HG02571 (cell line): Measurements from ENCODE around the gene MEA1.

ENCODE experiments used
- ATAC-seq: cut with Tn5 transposase; IDR thresholded peaks from one replicate; pipeline ENCODE4 v1.9.1; 2021; ENCODE audit warnings: mild to moderate bottlenecking, moderate library complexity; ENCODE audit not compliant: unreplicated experiment

MEA1 gene

DNA sequence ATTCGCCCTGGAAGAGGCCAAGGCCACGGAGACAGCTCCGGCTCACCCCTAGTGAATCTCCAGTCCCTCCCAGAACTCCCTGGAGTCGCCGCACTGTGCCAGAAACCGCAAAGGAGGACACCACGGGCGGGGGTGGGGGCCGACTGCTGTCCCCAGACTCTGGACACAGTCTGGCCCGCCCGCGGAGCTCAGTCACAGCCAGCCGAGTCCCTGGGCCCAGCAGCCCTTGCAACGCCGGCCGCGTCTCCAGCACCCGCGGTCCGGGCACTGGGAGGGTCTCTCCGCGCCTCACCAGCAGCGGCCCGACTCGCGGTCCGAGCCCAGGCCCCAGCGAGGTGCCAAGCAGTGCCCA lies 35.3 kb downstream of the MEA1 start:
- ATAC-seq = peak; percentile 23

DNA sequence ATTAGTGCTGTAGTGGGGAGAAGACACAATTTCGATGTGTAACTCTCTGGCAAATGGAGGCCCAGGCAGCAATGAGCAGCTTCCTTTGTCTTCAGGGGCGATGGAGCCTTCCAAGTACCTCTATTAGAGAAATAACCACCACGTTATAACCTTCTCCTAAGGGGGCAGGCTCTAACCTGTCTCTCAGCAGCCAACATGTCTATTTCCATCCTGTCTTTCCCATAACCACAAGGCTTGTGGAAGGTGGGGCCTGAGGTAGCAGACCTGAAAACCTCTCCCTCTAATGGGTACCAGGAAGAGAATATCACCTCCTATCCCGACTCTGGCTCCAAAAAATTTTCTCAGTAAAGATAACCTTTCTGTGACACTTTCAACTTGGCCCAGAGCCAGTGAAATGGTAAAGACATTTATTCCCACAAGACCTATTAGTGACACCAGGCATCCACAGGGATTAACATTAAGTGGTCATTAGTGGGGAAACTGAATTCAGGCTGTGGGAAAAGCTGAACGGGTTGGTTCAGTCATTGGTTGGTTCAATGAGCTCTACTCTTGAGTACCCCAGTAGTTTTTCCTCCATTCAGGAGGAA lies 38.7 kb downstream of the MEA1 start:
- no peak for ATAC-seq

DNA sequence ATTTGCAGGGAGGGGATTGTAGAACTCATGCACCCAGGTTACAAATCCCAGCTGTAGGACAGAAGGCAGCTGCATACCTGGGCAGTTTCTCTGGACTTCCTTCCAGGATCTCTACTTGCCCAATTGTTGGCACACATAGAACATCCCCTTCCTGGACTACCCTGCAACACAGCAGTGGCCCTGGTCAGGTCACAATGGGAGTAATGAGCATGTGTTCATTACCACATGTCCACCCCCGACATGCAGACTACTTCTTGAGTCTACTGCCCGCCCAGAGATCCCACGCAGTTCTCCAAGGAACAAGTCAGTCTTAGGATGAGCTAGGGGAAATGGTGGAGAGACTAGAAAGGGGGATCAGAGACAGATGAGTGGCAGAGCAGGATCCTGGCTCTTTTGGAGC lies 39.8 kb downstream of the MEA1 start:
- no peak for ATAC-seq

DNA sequence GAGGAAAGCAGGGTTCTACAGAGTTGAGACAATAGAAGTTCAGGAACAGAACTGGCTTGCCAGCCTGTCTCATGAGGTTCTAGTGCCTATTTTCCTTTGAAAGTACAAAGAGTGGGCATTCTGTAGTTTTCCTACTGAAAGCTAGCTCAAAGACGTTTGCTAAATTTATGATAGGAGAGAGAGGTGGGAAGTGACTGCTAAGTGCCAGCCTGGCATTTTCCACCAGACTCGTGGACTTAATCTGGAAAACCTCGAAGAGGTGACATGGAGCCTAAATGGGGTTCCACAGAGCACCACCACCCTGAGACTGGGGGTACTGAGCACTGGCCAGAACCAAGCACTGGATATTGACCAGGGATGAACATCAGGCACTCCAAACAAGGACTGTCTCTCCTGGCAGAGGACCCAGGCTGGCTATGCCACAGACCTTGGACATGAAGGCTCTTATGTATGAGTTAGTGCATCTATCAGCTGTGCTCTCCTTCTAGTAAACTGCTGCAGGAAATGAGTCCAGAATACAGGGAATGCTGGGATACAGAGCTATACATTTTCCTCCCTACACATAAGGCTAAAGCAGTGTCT lies 41.9 kb downstream of the MEA1 start:
- no peak for ATAC-seq

GRCh38 chr6:42970871-42971612 lies 42.7 kb downstream of the MEA1 start:
- no peak for ATAC-seq

- ATAC-seq = no peak
Observed at GRCh38 chr6:42969934-42970333, 43.8 kb downstream of the MEA1 start.

GRCh38 chr6:42969431-42969830 lies 44.3 kb downstream of the MEA1 start:
- no peak for ATAC-seq

GRCh38 chr6:42968783-42969182 lies 45.0 kb downstream of the MEA1 start:
- no peak for ATAC-seq

- no peak for ATAC-seq
Observed at GRCh38 chr6:42968126-42968701, 45.5 kb downstream of the MEA1 start.

DNA sequence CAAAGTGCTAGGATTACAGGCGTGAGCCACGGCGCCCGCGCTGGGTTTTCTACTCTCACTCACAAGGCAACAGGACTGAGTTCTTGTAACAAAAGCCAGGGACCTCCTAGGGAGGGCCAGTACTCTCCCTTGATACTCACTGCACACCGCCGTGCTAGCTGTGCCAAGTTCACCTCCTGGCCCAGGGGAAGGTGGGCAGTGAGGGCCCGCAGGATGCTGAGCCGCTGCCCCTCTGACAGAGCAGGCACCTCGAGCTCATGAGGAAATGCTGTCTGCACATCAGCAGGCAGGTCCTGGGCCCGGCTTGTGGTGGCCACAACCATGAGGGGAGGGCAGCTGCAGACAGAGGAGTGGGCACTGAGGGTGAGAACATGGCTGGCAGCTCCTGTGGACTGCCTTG lies 46.5 kb downstream of the MEA1 start:
- ATAC-seq = no peak

- ATAC-seq = no peak
Observed at GRCh38 chr6:42966571-42966970, 47.2 kb downstream of the MEA1 start.

DNA sequence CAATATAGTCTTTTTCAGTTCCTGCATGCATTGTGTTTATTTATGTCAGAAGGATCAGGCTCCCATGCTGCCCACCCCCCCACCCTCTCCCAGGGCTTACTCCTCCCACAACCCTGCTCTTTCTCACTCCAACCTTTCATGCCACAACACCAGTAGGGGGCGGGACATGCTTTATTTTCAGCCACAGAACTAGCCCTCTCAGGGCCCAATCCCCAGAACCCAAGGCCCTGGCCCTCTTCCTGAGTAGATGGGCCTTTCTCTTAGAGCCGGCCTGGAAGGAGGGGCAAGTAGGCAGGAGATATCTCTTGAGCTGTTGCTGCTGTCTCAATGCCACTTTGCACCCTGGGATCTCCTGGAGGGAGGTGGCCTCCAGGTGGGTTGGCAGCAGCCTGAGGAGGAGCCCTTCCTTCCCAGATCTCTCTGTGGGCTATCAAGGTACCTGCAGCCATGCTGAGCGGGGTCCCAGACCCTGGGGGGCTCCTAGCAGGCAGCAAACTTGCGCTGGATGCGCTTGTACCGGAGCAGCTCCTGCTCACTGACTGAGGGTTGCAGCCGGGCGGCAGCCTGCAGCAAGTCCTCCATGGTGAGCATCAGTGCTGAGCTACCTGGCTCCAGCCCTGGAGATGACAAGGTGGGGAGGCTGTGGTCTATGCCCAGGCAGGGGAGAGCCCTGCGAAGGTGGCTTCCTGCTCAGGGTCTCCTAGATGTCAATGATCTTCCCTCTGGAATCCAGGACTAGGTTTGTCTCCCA lies 49.7 kb downstream of the MEA1 start:
- ATAC-seq = no peak

DNA sequence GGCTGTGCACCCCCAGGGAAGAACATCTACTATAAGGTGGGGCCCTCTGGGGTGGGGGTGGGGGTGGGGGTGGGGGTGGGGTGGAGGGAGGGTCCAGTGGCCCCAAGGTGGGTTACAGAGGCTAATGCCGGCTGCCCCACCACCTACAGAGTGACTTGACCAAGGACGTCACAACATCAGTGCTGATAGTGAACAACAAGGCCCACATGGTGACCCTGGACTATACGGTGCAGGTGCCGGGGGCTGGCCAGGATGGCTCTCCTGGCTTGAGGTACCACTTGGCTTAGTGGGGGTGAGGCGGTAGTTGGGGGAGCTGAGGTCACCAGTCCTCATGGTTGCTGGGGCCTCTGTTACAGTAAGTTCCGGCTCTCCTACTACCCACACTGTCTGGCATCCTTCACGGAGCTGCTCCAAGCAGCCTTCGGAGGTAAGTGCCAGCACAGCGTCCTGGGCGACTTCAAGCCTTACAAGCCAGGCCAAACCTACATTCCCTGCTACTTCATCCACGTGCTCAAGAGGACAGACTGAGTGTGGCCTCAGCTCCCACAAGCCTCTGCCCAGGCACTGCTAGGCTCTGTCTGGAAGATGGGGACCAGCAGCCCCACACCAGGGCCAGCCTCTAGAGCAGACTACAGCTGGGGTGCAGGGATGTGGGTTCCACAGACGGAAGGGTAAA lies 50.4 kb downstream of the MEA1 start:
- no peak for ATAC-seq

DNA sequence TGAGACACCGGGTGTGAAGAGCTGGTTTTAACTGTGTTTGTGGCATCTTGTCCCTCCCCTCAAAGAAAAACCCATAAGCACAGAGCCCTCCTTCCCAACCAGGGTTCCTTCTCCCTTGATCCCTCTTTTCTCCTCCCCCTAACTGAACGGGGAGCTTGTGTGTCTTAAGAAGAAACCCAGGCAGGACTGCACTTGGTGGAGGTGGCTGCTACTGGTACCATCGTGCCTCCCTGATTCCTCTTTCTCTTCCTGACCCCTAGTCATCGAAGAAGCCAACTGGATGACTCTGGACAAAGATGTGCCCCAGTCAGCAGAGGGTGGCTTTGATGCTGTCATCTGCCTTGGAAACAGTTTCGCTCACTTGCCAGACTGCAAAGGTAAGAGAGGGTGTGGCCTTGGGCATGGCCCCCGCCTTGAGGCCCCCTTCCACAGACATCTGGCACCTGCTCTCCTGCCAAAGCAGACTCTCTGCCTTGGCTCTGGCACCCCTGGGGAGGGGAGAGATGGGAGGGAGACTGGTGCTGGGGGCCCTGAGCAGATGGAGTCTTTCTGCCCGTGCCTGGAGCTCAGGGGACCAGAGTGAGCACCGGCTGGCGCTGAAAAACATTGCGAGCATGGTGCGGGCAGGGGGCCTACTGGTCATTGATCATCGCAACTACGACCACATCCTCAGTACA lies 51.1 kb downstream of the MEA1 start:
- ATAC-seq = no peak

- ATAC-seq = no peak
Observed at GRCh38 chr6:42962096-42962495, 51.6 kb downstream of the MEA1 start.
